M059J (cell line): ENCODE measurements around the gene FBXW9. TPM values are rescaled to one million over a fixed set of nuclear protein-coding genes. Genes with fewer than 3 reads are reported as not detected.
A peak's percentile ranks its signal among the peaks of the same experiment; 100 is the strongest.
"Not testable (repeated sequence)": the region's sequence is repeated elsewhere in the genome, so short reads cannot be mapped to it uniquely, and the experiment has no call there.

ENCODE experiments used
- DNase-seq: peaks from one replicate; pipeline ENCODE4 v3.0.0-alpha.2; 2012; ENCODE audit warnings: low read depth
- total RNA-seq: library from RNA; depleted of rRNA; stranded (reverse); fragments of >200 nt; shearing (Covaris generic); gene quantifications from 2 replicates; pipeline ENCODE4 v1.2.3, GENCODE V29; 2014; rRNA removed

The FBXW9 gene
- total RNA-seq, 1 experiment from 2014 or later: 14.5 TPM

DNA sequence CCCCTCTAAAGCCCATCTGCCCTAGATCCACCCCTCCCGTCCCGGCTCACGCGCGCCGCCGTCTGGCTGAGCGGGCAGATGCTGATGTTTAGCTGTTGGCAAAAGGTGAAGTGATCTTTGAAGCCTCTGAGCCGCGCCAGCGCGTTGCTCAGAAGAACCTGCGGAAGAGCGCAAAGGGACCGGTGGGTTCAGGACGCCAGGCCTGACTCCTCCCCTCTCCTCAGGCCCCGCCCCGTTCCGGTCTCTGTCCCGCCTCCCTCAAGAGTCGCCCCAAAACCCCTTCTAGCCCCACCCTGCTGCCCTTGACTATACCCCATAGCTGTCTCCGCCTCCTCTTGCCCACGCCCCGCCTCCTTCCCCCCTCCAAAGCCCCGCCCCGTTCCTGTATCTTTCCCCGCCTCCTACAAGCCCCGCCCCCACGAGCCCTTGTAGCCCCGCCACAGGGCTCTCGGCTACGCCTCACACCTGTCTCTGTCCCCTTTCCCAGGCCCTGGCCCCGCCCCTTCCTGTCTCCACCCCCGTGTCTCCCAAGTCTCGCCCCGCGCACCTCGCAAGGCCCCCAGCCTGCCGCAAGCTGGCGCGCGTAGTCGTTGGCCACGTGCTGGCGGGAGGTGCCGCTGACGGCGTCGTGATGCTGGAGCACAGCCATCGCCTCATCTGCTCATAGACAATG lies 39.4 kb downstream of the FBXW9 start:
- no peak for DNase-seq

DNA sequence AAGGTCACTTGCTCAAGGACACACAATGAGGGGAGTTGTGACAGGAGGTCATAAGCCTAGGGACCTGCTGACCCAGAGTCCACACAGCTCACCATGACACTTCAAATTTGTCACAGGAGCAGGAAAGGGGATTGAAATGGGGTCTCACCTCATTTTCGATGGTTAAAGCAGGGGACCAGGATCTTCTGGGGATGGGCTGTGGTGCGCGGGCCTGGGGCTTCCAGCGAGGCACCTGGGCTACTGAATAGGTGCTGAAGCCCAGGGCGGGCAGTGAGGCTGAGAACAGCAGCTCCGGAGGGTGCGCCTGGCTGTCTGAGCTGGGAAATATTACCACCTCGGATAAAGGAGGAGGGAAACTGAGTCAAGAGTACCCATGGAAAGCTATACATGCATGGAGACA lies 40.9 kb downstream of the FBXW9 start:
- no peak for DNase-seq

DNA sequence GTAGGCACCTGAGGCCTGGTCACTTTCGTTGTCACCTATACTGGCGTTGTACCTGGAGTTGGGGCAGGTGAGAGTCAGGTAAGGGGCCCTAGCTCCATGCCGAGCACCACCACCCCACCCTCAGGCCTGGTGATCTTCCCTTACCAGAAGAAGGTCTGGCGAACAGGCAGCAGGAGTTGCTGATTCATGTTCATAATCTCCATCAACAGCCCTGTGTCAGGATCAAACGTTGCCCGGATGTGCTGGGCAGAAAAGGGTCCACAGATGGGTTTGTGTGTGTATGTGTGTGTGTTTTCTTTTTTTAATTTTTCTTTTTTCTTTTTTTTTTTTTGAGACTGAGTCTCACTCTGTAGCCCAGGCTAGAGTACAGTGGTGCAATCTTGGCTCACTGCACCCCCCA lies 44.2 kb downstream of the FBXW9 start:
- no peak for DNase-seq

DNA sequence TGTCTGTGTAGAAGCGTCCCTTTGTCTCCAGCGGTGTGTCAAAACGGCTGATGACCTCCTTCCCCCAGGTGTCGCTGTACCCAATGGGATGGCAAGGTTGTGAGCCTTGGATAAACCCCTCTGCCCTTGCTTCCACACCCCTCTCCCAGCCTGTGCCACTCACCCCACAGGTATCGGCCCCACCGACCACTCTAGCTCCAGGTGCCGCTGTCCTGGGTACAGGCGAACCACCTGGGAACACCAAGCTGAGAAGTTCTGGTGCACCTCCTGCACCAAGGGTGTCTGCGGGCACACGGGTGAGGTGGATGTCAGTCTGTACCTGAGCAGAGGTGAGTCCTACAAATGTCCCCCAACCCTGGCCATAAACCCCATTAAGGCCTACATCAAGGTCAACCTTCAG lies 46.5 kb downstream of the FBXW9 start:
- DNase-seq: no peak

DNA sequence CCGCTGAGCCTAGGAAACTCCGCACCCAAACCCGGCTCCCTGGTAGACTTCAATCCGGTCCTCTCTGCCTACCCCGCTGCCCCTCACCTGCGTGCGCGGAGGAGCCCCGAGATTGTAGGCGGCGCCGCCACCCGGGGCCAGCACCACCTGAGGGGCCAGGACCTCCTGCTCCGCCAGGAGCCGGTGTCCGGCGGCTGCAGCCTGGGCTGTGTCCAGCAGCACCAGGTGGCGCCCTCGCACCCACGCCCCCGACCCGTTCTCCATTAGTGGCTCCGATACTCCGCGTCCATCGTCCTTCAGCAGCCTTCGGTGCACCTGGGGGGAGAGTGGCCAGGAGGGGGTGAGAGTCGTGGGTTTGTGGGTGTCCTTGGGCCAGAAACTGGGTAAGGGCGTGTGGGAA lies 48.3 kb downstream of the FBXW9 start:
- DNase-seq: no peak

- DNase-seq: no peak
These were observed 48.9 kb downstream of the FBXW9 start for GRCh38 chr19:12647490-12648071.

DNA sequence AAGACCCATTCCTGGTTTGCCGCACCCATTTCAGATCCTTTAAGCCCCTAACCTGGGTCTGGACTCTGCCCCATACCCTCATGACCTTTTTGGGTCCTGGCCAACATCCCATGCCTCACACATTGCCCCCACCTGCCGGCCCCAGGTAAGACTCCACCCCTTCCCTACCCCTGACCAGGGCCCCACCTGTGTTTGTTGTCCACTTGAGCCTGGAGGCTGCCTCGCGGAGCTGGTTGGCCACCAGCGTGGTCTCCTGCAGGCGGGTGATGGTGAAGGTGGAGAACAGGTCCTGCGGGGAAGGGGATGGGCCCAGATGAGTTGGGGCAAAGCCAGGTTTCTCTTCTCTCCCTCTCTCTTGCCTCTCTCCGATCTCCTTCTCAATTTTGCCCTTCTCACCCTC lies 49.4 kb downstream of the FBXW9 start:
- no peak for DNase-seq

DNA sequence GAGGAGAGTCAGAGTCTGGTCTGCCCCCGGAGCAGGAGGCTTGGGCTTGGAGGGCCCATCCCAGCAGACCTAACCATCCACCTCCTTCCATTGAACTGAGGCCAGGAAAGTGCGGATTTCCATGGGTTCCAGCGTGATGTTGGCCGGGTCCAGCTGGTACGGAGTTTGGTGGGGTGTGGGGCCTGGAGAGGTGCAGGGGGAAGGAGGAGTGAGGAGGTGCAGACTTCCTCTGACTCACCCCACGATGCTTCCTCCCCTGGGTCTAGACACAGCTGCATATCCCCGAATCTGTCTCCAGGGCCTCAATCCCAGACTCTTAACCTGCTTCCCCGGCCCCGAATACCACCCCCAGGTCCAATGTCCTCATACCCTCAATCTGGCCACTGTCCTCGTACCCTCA lies 49.9 kb downstream of the FBXW9 start:
- no peak for DNase-seq

DNA sequence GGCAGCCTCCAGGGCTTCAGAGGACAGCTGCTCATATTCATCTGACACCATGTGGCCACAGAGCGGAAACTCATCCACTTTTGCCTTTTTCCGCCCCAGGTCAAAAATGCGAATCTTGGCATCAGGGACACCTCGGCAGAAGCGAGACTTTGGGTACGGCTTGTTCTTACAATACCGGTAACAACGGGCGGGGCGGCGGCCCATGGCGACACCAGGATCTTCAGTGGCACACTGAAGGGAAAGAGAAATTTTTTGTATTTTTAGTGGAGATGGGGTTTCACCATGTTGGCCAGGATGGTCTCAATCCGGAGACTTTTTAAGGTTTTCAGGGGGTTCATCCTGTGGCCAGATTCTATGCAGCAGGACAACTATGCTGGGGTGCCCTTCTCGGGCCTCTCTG lies 52.7 kb downstream of the FBXW9 start:
- not testable (repeated sequence) for DNase-seq

DNA sequence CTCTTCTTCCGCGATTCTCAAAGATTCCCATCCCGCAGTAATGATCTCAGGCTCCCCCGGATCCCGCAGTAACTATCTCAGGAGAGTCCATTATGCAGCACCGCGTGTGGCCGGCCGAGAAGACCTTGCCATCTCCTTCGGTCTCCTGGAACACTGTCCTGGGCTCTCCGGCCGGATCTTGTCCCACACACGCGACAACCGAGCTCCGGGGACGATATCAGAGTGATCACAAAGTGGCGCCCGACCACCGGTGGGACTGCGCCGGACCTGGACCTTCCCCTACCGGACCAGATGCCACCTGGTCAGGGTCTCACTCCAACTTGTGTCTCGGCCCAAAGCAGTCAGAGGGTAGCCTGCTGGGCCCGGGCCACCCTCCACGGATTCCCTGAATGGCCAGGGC lies 53.9 kb downstream of the FBXW9 start:
- no peak for DNase-seq

- DNase-seq: no peak
These were observed 55.0 kb downstream of the FBXW9 start for GRCh38 chr19:12641456-12641855.

GRCh38 chr19:12639901-12640613 lies 56.4 kb downstream of the FBXW9 start:
- peak; percentile 80 for DNase-seq

Other genes with a start within 250 kb of the FBXW9 start
- gene ZNF709, start 211.8 kb downstream of the FBXW9 start, total RNA-seq: 2.1 and 3.2 TPM in 2 replicates
- 4.5 and 8.7 TPM in 2 replicates for gene ZNF564, start 145.1 kb downstream of the FBXW9 start, total RNA-seq
- 6.3 and 7.9 TPM in 2 replicates for gene ZNF490, start 85.8 kb downstream of the FBXW9 start, total RNA-seq
- 12.8 and 27.7 TPM in 2 replicates for gene ZNF791, start 85.7 kb downstream of the FBXW9 start, total RNA-seq
- gene MAN2B1, start 29.9 kb downstream of the FBXW9 start, total RNA-seq: 57.8 and 68.4 TPM in 2 replicates
- gene WDR83, start 29.8 kb downstream of the FBXW9 start, total RNA-seq: 9.6 and 10.5 TPM in 2 replicates
- 82.7 and 108 TPM in 2 replicates for gene DHPS, start 14.8 kb downstream of the FBXW9 start, total RNA-seq
- gene GNG14, start 8.6 kb downstream of the FBXW9 start, total RNA-seq: not detected in 2 replicates
- 32.3 and 40.2 TPM in 2 replicates for gene TNPO2, start 27.3 kb upstream of the FBXW9 start, total RNA-seq
- gene TRIR, start 38.1 kb upstream of the FBXW9 start, total RNA-seq: 272 and 329 TPM in 2 replicates
- 112 and 114 TPM in 2 replicates for gene GET3, start 40.9 kb upstream of the FBXW9 start, total RNA-seq
- gene BEST2, start 55.2 kb upstream of the FBXW9 start, total RNA-seq: not detected in 2 replicates
- gene HOOK2, start 78.9 kb upstream of the FBXW9 start, total RNA-seq: 7.2 and 8.4 TPM in 2 replicates
- gene JUNB, start 94.9 kb upstream of the FBXW9 start, total RNA-seq: 68.3 and 92.5 TPM in 2 replicates
- 178 and 300 TPM in 2 replicates for gene PRDX2, start 105.2 kb upstream of the FBXW9 start, total RNA-seq
- not detected in 2 replicates for gene THSD8, start 105.4 kb upstream of the FBXW9 start, total RNA-seq
- gene RNASEH2A, start 110.0 kb upstream of the FBXW9 start, total RNA-seq: 50.4 and 62.8 TPM in 2 replicates
- gene RTBDN, start 137.9 kb upstream of the FBXW9 start, total RNA-seq: 0.52 TPM in 1 of 2 replicates, not detected in the other
- 0.10 and 0.12 TPM in 2 replicates for gene MAST1, start 141.9 kb upstream of the FBXW9 start, total RNA-seq
- gene DNASE2, start 184.8 kb upstream of the FBXW9 start, total RNA-seq: 61.0 and 62.4 TPM in 2 replicates
- gene KLF1, start 190.6 kb upstream of the FBXW9 start, total RNA-seq: not detected in 2 replicates
- 27.2 and 27.5 TPM in 2 replicates for gene GCDH, start 194.5 kb upstream of the FBXW9 start, total RNA-seq
- 0.20 and 0.34 TPM in 2 replicates for gene SYCE2, start 222.7 kb upstream of the FBXW9 start, total RNA-seq
- 67.2 and 86.6 TPM in 2 replicates for gene FARSA, start 237.1 kb upstream of the FBXW9 start, total RNA-seq
- 2,061 and 2,975 TPM in 2 replicates for gene CALR, start 242.0 kb upstream of the FBXW9 start, total RNA-seq
- 156 and 205 TPM in 2 replicates for gene RAD23A, start 249.2 kb upstream of the FBXW9 start, total RNA-seq